NCI-H1105 treated with DMSO at 0.1 percent for 48 hours (cell line): ENCODE measurements around the gene GMIP.

Source experiments
- DNase-seq: peaks from one replicate; lab custom pipeline; 2025; lab: John Stamatoyannopoulos, UW

The GMIP gene

DNA sequence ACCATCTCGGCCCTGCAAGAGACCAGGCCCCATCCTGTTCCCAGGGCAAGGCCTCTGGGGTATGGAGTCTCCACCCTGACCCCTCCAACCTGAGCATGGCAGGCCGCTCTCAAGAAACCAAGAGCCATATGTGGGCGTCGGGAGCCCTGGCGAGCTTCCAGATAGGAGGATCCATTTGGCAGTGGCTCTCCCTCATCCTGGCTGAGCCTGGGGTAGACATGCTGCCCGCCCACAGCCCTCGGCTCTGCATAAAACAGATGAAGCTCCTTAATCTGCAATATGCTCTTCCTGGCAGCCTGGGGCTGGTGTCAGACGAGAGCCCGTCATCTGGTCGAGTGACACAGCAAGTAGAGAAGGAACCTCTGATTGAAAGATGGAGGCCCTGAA, 13.9 kb upstream of the GMIP start:
- DNase-seq = no peak

- DNase-seq = no peak
These were observed 13.3 kb upstream of the GMIP start for GRCh38 chr19:19656451-19657396.

- no peak for DNase-seq
These were observed 12.3 kb upstream of the GMIP start for GRCh38 chr19:19655641-19656343.

- DNase-seq = no peak
These were observed 11.7 kb upstream of the GMIP start for GRCh38 chr19:19655051-19655594.

DNA sequence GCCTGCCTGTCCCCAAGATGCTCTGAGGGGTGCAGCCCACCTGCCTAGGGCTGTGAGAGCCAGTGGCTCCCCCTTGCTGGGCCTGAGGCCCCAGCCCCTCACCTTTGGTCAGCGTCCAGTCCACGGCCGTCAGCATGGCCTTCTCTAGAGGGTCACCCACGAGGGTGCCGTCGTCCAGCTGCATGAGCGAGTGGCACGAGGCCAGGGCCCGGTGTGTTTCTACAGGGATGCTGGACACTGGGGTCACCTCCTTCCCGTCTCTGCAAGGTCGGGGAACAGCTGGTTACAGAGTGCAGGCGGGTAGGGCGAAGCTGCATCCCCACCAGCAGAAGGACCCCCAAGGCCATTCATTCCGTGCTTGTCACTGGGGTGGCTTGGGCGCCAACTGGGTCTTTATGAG, 11.0 kb upstream of the GMIP start:
- no peak for DNase-seq

DNA sequence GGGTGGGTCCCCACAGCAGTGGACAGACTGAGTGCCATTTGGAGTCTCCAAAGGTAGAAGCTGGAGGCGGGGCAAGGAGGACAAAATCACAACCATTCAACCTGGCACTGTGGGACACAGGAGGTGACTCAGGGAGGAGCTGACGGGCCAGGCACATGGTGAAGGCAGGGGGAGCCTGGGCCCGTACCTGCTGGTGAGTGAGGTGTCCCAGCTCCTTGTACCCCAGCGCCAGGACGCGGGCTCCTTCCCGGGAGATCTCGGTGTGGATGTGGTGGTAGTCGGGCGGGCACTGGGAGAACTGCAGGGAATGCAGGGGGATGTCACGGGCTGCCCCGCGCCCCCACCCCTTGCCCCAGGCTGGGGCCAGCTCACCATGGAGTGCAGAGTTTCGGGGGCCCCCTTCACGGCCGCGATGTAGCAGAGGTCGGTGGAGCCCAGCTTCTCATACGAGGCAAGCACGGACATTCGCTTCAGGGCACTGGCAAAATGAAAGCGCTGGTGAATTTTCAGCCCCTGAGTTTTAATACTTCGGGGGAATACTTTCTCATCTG, 10.2 kb upstream of the GMIP start:
- DNase-seq = no peak

DNA sequence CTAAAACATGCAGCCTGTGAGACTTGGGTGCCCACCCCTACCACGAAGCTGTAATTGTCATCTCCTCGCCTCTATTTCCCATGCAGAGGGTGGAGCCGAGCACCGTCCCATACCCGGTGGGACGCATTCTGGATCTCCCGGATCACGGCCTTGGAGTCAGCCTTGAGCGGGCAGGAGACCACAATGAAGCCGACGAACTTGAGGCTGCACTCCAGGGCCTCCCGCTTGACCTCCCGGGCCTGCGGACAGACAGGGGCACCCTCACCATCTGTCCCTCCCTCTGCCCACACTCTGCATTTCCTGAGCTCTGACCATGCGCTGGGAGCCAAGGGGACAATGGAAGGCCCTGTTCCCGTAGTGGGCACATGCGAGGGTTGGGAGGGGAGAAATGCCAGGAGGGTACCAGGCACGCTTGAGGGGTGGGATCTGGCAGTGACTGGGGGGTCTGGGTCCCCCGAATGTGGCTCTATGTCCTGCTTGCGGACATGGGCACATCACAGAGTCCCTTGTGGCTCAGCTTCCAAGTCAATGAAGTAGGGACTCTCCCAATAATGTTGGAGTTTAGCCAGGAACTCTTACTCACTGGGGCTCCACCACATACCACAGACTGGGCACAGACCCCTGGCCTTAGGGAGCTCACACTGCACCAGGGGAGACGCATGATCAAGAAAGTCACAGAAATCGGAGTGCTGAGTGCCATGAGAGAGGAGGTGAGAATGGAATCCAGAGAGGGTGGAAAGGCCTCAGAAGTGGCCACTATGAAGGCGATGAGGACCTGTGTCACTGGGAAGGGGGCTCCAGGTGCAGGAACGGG, 9.2 kb upstream of the GMIP start:
- no peak for DNase-seq

DNA sequence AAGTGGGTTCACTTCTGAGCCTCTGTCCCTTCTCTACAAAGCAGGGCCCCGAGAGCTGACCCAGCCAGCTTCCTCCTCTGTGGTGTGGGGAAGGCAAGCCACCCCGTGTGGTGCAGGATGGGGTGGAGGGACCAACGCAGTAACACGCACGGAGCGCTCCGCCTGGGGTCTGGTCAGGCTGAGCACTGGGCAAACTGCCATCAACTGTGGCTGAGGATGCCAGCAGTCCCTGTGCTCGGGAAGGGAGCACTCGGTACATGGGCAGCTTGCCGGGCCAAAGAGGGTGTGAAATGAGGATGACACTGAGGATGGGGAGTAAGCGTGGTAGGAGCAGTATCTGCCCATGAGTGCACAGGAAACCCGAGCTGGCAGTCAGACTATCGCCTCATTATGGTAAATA, 7.6 kb upstream of the GMIP start:
- DNase-seq = no peak

DNA sequence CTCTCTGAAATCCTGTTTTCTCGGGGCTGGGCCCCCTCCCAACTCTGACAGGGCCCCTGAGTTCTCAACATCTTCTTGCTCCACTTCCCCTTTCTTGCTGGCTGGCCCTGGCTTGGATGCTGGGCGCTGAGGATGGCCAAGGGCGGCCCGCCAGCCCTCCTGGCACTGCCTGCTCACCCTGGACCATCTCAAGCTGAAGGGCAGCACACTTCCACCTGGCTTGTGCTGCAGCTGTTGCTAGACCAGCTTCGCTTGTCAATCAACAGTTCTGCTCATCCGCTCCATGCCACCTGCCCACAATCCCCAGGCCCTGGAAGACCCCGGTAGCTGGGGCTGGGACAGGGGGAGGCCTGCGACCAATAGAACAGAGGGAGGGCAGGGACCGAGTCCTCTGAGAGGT, 6.9 kb upstream of the GMIP start:
- no peak for DNase-seq

GRCh38 chr19:19649580-19649995, 6.1 kb upstream of the GMIP start:
- no peak for DNase-seq

- DNase-seq = no peak
These were observed 5.7 kb upstream of the GMIP start for GRCh38 chr19:19649155-19649554.

GRCh38 chr19:19647037-19647835, 3.8 kb upstream of the GMIP start:
- DNase-seq = no peak

DNA sequence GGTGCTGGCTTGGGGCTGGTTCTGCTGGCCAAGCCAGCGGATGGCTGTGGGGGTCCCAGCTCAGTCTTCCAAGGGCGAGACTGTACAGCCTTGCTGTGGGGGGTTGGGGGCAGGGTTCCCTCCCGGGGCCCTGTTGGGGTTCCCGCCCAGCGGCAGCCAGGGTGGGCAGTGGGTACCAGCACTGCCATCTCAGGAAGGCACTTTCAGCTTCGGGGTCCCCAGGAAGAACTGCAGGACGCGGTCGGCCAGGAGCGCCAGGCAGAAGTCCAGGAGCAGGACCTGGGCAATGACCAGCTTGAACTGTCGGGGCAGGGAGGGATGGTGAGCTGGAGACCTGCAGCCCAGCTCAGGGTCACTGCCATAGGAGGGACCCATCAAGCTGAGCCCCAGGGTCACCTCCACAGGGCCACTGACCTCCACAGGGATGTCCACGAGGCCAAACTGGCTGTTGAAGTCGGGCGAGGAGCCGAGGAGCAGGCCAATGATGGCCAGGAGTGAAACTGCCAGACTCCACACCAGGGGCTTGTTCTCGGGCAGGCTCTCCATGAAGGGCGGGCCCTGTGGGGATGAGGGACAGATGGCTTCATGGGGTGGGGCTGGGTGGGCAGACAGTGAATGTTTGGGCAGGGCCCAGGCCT, 1.9 kb upstream of the GMIP start:
- DNase-seq = no peak

DNA sequence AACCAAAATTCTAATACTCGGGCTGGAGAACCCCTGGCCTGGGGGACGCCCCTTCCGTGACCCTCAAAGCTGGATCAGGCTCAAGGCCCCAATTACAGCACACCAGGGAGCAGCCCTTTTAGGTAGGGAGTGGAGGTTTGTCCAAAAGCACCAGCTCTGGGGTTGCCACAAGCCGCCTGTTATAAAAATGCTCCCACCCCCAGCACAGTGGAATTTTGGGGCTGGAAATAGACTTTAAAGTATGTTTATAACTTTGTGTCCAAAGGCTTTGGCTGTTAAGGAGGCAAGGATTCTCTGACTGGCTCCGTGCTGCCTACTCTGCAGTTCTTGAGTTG, 564 bp upstream of the GMIP start:
- DNase-seq = no peak

- peak; percentile 17 for DNase-seq
These were observed 825 bp downstream of the GMIP start for GRCh38 chr19:19642506-19643157.

DNA sequence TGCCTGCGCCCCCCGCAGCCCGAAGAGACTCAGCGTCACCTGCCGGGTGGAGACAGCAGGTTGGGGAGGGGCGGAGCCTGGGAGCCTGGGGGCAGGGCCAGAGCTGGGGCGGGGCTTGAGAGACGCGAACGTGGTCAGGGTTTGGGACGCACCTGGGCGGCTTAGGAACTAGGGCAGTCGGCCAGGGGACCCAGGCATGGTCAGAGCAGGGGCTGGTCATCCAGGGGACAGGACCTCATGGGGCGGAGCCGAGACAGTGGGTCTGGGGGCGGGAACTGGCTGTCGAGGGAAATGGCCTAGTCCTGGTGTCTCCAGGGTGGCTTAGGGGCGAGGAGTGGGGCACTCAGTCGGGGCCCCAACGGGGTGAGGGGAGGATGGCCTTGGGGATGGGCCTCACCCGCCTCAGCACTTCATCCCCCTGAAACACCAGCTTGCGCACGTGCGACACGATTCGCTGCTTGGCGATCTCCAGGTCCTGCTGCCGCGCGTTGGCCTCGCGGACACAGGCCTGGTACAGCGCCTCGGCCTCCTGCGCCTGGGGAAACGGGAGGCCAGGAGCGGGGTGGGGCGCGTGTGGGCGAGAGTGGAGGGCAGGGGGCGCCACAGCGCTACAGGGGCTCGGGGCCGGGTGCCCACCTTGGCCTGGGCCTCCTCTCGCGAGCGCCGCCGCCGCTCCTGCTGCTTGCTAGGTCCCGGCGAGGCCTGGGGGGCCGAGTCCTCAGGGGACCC, 5.8 kb downstream of the GMIP start:
- DNase-seq = no peak

GRCh38 chr19:19637186-19637522, 6.3 kb downstream of the GMIP start:
- DNase-seq = no peak

GRCh38 chr19:19636573-19637185, 6.8 kb downstream of the GMIP start:
- DNase-seq = no peak

GRCh38 chr19:19635313-19635702, 8.1 kb downstream of the GMIP start:
- DNase-seq = no peak
